D341Med (cell line): ENCODE measurements around the gene ZNF821.
"Not testable (repeated sequence)": the region's sequence is repeated elsewhere in the genome, so short reads cannot be mapped to it uniquely, and the experiment has no call there.

Experiments used
- DNase-seq: peaks from one replicate; pipeline ENCODE4 v3.0.0; 2012; ENCODE audit warnings: low spot score

ZNF821 gene, protein sequence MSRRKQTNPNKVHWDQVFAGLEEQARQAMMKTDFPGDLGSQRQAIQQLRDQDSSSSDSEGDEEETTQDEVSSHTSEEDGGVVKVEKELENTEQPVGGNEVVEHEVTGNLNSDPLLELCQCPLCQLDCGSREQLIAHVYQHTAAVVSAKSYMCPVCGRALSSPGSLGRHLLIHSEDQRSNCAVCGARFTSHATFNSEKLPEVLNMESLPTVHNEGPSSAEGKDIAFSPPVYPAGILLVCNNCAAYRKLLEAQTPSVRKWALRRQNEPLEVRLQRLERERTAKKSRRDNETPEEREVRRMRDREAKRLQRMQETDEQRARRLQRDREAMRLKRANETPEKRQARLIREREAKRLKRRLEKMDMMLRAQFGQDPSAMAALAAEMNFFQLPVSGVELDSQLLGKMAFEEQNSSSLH

DNA sequence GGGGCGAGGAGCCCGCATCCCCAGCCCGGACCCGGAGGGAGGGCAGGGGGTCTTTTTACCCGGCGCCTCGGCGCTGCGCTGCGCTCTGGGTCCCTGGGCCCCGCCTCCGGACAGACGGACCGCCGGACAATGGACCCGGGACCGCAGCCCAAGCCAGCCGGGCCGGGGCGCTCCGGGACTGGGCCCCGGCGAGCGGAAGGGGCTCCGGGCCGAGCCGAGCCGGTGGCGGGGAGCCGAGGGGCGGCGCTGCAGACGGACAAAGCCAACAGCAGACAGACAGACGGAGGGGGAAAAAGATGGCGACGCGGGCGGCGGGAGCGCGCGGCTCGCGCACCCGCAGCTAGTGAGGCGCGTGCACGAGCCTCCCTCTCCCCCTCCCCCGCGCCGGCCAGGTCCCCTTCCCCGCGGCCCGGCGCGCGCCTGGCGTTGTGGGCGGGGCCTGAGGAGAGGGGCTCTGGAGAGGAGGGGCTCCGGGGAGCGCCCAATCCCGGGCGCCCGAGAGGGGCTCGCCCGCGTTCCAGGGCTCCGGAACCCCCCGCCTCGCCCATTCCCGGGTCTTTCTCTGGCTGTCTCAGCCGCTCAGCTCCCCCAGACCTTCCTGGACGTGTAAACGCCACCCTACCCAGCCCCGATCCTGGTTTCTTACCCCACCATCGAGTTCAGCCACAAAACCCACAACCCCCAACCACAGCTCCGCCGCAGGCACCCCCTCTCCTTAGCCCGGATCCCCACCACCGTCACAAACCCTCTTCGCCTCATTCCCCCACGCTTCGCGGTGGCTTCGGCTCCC, at the start of gene ZNF821:
Gene ZNF821 (minus strand): TSS at position 334 of the 790 bp plus-strand sequence. CDS start 4,236 bp downstream, outside the sequence.
- peak; percentile 97 for DNase-seq

DNA sequence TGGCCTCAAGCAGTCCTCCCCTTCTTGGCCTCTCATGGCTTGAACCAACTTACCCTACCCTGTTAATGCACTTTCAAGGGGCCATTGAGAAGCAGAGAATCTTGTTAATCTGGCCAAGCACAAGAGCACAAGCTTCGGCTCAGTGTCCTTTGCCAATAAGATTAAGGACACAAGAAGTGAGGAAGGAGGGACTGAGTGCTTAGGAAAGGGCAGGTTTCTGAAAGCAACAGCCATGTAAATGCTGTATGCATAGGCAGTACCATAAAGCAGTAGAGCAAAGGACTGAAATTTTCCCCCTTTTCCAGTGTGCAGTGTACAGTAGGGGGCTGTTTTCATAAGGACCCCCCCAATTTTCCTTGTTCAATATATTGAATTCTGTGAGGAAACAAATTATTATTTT, 49.0 kb upstream of the ZNF821 start:
- no peak for DNase-seq

DNA sequence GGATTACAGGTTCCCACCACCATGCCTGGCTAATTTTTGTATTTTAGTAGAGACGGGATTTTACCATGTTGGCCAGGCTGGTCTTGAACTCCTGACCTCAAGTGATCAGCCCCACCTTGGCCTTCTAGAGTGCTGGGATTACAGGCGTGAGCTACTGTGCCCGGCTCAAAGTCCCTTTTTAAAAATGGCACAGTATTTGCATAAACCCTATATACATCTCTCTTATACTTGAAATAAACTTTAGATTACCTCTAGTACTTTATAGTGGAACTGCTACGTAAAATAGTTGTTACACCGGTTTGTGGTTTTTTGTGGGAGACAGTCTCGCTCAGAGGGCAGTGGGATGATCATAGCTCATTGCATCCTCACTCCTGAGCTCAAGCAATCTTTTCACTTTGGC, 47.6 kb upstream of the ZNF821 start:
- no peak for DNase-seq

DNA sequence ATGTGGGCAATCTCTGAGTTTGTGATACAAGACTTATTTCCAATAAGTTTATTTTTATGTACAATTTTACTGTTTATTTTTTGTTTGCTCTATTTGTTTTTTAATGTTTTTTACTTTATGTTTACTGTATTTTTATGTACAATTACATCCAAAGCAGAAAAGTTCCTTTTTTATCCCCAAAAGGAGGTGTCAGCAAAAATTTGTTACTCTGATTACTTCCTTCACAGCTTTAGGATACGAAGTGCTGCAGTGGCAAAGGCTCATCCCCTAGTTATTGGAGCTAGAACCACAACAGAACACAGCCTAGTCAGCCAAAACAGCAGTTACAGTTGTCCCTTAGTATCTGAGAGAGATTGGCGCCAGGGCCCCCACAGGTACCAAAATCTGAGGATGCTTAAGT, 47.0 kb upstream of the ZNF821 start:
- DNase-seq, result no peak

DNA sequence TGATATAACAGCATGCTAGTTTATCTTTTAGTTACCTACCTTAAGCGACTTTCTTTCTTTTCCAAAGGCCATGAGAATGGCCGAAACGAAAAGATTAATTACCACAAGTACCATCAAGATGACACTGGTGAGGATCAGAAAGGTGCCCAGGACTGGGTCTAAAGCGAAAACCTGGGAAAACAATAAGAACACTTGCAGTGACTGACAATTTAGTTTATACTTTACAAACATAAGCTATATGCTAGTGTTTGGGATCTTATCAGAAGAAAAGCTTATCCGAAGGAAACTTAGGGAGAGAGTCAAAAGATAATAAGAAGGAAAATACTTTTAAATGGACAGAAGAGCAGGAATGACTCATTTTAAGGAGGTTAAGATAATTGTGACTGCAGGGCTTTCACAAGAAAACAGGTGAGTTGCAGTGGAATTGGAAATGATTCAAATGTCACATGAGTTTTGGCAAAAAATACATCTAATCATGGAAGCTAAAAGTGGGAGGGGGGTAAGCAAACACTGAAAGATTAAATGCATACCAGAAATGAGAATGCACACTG, 46.1 kb upstream of the ZNF821 start:
- no peak for DNase-seq

DNA sequence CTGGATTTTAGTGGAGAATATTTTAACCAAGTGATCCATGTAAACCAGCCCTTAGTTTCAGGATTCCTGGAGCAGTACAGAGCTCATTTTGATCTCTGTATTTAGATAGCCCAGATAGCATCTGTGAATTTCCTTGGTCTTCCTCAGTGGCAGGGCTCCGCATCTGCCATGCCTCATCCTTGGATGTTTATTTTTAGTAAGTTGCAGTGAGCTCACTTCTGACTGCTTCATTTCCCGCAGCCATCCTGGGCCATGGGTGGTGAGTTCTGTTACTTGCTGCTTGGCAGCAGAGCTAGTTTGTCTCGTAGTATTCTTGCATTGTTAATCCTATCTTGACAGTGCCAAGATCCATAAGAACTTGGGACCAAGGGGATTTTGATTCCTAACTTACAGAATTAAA, 45.1 kb upstream of the ZNF821 start:
- DNase-seq, result no peak

DNA sequence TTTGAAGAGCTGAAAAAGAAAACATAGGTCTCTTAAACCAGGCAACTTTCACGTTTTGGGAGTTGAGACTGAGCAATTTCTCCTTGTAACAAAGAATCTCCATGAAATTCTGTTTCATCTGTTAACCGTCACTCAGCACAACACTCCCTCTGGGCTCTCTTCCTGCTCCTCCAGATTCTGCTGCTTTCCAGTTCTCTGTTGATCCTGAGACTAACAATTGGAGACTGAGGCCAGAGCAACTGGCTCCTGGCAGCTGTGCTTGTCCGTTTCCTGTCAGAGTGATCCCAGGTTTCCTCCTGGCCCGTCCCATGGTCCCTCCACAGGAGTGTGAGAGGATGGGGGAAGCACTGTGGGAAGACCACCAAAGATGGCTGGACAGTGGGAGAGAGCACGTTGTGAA, 43.8 kb upstream of the ZNF821 start:
- no peak for DNase-seq

DNA sequence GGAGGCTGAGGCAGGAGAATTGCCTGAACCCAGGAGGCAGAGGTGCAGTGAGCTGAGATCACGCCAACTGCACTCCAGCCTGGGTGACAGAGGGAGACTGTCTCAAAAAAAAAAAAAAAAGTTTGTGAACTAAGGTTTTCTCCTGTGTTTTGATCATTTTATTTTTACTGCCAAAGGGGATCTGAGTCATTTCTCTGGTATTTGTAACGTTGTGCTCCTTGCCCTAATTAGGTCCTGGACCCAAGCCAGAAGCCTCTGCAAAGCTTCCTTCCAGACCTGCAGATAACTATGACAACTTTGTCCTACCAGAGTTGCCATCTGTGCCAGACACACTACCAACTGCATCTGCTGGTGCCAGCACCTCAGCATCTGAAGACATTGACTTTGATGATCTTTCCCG, 43.4 kb upstream of the ZNF821 start:
- no peak for DNase-seq

DNA sequence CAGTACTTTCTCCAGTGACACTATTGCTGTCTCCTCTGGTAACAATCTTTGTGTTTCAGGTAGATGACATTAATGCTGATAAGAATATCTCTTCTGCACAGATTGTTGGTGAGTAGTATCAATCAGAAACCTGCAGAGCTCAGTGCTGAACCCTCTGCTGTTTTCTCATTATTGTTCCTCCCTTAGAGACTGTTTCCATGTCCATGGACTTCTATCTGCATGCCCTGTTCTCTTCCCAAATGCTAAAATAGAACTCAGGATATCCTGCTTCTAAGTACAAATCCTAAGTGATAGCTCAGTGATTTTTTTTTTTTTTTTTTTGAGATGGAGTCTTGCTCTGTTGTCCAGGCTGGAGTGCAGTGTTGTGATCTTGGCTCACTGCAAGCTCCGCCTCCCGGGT, 40.7 kb upstream of the ZNF821 start:
- no peak for DNase-seq

DNA sequence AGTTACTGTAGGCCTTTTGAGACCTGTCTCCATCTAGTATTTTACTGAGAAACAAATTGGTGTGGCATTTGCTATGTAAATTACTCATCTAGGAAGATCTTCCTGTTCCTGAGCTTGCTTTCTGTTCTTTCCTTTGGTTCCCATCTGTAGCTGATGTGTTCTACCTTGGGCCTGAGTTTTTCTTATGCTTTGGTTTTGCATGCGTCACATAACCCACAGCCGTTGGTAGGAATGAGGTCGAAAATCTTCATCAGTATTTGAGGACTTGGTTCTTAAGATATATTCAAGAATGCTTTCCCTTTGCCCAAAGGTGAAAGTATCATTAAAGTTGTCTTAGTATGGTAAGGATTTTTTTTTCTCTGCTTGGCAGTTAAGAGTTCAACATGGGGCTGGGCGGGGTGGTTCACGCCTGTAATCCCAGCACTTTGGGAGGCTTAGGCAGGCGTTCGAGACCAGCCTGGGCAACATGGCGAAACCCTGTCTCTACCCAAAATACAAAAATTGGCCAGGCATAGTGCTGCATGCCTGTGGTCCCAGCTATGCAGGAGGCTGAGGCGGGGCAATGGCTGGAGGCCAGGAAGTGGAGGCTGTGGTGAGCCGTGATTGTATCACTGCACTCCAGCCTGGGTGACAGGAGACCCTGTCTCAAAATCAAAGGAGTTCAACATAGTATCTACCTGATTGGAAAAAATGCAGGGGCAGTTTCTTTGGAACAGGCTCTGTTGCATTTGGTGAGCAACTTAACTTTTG, 40.1 kb upstream of the ZNF821 start:
- DNase-seq, result no peak

DNA sequence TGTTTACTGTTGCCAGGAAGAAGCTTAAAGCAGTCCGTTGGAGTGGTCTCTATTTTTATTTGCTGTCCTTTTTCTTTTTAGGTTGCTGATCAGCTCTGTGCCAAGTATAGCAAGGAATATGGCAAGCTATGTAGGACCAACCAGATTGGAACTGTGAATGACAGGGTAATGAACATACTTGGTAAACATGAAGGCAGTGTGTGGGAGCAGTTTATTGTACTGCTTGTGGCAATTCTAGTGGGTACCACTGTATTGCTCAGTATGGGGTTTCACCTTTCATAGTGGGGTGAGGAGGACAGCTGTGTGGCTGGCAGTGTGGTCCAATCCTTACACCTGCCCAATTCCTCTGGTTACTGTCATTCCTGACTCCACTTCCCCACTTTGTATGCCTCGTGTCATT, 36.7 kb upstream of the ZNF821 start:
- no peak for DNase-seq

DNA sequence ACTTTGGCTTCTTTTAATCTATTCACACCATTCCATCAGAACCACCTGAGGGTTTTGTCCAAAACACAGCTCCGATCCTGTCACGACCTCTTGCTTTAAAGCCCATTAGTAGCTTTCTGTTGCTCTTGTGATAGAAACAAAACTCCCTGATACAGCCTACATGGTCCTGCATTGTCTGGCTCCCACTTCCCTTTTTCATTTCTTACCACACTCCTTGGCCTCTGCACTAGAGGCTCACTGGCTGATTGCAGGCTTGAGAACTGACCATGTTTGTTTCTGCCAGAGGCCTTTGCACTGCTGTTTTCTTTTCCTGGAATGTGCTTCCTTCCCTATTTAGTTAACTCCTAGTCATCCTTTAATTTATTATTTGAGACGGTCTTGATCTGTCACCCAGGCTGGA, 35.1 kb upstream of the ZNF821 start:
- DNase-seq, result no peak

DNA sequence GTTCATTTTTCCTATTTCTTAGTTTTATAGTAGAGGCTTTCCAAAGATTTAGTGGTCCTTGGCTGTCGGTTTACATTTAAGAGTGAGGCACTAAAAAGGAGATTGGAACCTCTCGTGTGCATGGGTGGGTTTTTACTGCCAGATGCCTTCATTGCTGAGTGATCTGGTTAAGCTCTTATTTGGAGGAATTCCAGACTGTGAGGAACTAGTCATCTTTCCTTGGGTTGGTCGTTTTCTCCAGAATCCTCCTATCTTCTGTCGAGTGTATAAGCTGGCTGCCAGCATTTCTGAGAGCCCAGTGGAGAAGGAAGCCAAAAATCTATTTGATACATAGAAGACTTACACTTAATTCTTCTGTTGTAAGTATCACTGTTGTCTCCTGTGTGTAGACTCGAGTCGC, 33.9 kb upstream of the ZNF821 start:
- peak; percentile 37 for DNase-seq

DNA sequence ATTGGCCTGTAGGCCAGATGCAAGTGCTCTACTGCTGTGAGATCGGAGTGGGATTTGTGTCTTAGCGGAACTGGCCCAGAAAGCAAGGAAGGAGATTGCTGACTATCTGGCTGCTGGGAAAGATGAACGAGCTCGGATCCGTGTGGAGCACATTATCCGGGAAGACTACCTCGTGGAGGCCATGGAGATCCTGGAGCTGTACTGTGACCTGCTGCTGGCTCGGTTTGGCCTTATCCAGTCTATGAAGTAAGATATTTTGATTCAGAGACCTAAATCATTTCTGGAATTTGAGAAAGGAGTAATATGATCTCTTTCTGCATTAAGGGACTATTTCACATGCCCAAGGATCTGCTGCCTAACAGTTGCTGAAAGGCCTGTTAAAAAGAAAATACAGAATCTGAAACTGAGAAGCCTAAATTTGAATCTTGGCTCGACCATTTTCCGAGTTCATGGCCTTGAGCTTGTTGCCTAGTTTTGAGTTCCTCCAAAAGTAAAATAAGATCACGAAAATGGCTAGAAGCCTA, 32.5 kb upstream of the ZNF821 start:
- no peak for DNase-seq

DNA sequence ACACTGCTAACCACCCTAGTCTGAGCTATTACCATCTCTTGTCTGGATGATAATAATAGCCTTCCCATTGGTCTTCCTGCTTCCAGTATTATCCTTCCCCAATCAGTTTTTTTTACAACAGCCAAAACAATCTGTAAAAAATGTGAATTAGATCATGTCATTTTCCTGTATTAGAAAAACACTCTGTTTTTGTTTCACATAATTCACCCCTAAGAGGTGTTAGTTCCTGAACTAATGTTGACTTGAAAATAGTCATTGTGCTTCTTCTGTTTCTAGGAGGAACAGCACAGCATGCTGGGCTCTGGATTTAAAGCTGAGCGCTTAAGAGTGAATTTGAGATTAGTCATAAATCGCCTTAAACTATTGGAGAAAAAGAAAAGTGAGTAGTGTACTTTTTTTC, 31.4 kb upstream of the ZNF821 start:
- DNase-seq, result no peak

DNA sequence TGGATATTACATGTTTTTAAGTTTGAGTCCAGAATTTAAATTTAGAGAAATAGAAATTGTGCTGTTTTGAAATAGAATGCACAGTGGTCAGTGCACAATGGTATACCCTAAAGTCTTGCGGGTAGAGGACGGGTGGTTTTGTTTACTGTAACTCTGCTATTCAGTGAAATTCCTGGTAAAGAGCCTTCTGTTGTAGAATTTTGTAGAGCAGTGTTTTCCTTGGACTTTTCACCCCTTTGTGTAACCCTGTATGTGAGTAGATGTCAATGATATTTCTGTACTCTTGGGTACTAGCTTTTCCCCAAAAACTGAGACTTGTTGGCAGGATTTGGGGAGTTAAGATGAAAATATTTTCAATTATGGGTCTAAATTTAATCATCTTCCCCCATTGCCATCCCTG, 30.8 kb upstream of the ZNF821 start:
- DNase-seq, result no peak

DNA sequence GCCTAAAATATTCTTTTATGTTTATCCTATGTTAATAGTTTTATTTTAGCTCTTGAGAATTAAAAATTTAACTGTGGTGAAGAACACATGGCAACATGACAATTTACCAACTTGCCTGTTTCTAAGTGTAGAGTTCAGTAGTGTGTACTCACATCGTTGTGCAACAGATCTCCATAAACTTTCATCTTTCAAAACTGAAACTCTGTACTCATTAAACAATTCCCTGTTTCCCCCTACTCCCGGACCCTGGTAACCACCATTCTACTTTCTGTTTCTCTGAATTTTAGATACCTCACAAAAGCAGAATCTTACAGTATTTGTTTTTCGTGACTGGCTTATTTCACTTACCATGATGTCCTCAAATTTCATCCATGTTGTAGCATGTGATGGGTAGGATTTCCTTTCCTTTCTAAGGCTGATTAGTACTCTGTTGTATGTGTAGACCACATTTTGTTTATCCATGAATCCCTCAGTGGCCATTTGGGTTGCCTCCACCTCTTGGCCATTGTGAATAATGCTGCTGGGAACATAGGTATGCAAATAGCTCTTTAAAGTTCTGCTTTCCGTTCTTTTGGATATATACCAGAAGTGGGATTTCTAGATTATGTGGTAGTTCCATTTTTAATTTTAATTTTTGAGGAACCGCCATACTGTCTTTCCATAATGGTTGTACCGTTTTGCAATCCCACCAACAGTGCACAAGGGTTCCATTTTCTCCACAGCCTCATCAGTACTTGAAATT, 28.7 kb upstream of the ZNF821 start:
- DNase-seq, result no peak

DNA sequence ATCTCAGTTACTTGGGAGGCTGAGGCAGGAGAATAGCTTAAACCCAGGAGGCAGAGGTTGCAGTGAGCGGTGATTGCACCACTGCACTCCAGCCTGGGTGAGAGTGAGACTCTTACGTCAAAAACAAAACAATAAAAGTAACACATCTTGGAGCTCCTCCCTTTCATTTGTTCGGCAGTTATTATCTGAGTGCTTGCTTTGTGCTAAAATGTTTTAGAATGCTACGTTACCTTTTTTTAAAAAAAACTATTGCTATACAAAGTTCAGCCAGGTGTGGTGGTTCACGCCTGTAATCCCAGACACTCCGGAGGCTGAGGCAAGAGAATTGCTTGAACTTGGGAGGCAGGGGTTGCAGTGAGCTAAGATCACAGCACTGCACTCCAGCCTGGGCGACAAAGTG, 27.1 kb upstream of the ZNF821 start:
- no peak for DNase-seq

DNA sequence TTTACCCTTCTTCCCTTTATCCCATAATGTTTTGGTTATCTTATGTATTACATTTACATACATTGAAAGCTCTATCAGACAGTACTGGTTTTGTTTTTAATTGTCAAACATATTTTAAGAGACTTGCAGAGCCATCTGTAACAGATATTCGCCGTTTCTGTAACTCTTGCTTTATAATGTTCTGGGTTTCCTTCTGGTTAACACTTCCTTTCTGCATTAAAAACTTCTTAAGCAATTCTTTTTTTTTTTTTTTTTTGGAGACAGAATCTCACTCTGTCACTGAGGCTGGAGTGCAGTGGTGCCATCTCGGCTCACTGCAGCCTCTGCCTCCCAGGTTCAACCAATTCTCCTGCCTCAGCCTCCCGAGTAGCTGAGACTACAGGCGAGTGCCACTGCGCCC, 21.8 kb upstream of the ZNF821 start:
- DNase-seq, result not testable (repeated sequence)

DNA sequence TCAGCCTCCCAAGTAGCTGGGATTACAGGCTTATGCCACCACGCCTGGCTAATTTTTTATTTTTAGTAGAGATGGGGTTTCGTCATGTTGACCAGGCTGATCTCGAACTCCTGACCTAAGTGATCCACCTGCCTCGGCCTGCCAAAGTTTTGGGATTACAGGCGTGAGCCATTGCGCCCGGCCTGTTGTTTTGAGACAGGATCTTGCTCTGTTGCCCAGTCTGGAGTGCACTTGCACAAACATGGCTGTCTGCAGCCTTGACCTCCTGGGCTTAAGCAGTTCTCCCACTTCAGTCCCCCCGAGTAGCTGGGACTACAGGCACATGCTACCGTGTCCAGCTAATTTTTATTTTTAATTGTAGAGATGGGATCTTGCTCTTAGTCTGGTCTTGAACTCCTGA, 20.3 kb upstream of the ZNF821 start:
- no peak for DNase-seq

DNA sequence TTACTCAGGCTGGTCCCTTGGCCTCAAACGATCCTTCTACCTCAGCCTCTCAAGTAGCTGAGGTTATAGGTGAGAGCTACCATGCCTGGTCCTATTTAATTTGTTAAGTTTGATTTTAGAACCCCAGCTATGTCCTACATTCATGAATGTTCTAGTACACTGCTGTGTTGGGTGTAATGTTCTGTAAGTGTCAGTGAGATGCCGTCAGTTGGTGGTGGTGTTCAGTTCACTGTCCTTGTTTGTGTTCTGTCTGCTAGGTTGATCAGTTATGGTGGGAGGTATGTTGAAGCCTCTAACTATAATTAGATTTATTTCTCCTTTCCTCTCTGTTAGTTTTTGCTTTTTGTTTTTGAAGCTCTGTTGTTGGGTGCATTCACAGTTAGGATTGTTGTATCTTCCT, 19.6 kb upstream of the ZNF821 start:
- DNase-seq, result no peak
